GM21526 (cell line): ENCODE results near the gene FKBP6.
A peak's percentile ranks its signal among the peaks of the same experiment; 100 is the strongest.
"Not testable (repeated sequence)": the region's sequence is repeated elsewhere in the genome, so short reads cannot be mapped to it uniquely, and the experiment has no call there.

ENCODE experiments used
- ATAC-seq: cut with Tn5 transposase; IDR thresholded peaks from one replicate; pipeline ENCODE4 v1.9.1; 2021; ENCODE audit warnings: moderate library complexity; ENCODE audit not compliant: unreplicated experiment, low FRiP score

Gene FKBP6

GRCh38 chr7:73387221-73387828 lies 59.4 kb downstream of the FKBP6 start:
- no peak for ATAC-seq

- no peak for ATAC-seq
Measured at GRCh38 chr7:73387908-73388414, 60.0 kb downstream of the FKBP6 start.

- ATAC-seq: no peak
Measured at GRCh38 chr7:73391396-73391795, 63.4 kb downstream of the FKBP6 start.

- ATAC-seq: no peak
Measured at GRCh38 chr7:73394422-73394821, 66.5 kb downstream of the FKBP6 start.

DNA sequence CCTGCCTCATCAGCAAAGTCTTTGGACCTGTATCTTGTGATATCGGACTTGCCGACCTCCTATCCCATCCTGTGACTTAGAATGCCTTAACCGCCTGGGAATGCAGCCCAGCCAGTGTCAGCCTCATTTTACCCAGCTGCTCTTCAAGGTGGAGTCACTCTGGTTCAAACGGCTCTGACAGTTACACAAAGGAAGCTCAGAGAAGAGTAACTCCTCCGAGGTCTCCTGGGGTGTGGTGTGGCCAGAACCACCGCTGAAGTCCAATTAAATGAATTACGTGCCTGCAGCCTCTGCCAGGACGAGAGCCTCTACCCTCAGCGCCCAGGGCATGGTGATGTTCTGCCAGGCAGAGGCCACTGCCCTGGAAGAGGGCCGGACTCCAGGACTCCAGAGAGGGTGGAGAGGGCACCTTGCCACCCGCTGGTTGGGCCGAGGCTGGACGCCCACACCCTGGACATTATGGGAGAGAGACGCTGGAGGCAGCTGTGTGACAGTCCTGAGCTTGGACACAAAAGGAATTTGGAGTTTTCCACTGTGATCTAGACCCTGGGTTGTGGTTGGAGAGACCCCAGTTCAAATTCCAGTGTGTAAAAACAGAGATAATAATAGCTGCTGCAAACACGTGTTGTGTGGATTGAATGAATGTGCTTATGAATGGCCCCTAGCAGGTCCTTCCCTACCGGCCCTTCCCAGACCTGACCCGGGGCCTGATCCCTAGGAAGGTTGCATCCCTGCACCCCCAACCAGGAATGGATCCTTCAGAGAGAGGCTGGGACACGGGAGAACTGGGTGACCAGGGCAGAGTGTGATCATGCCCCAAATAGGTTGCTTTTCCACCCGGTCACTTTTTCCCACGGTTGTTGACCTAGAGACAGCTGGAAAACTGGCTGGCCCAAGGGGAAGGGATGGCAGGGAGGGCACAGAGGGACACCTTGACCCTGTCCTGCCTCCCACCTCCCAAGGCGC lies 67.9 kb downstream of the FKBP6 start:
- ATAC-seq: no peak

DNA sequence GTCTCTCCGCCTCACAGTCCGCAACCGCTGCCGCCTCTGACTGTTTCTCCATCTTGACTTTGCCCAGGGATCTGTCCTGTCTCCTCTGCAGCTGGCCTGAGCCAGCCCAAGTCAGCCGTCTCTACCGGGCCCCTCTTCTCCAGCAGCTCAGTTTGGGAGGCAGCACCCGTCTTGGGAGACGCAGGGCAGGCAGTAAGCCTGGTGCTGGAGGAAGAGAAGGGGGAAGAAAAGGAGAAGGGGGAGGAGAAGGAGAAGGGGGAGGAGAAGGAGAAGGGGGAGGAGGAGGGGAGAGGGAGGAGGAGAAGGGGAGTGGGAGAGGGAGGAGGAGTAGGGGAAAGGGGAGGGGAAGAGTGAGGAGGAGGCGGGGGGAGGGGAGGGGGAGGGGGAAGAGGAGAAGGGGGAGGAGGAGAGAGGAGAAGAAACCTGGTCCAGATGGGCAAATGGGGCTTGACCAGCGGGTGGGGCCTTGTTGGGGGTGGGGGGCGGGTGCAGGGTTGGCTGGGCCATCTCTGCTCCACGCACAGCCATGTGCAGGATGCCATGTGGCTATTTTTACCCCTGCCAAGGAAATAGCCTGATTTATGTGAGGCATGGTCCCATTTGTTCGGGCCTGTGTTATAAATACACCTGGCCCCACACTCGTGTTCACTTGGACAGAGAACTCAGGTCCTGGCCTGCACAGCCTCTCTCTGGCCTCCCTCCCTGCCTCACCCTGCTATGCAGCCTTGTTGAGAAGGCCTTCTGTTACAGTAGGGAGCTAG lies 69.7 kb downstream of the FKBP6 start:
- ATAC-seq: no peak

- ATAC-seq: peak; percentile 62
Measured at GRCh38 chr7:73399185-73400050, 71.5 kb downstream of the FKBP6 start.

DNA sequence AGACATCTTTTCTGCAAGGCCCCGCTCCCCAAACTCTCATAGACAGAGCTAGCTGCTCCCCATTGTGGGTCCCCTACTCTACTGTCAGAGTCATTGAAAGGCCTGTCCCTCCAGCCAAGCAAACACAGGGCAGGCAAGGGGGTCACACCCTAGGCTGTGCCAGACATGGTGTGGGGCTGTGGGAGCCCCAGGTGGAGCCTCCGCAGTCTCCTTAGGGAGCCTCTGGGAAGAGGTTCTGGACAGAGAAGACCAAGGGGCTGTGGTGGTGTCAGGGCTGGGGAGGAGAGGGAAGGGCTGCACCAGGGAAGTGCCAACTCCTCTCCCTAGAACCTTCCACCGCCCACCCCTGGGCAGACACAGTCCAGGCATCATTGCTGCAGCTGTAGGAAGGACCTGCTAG lies 76.9 kb downstream of the FKBP6 start:
- ATAC-seq: not testable (repeated sequence)
